ENCODE data around the gene MKS1.

Gene MKS1

DNA sequence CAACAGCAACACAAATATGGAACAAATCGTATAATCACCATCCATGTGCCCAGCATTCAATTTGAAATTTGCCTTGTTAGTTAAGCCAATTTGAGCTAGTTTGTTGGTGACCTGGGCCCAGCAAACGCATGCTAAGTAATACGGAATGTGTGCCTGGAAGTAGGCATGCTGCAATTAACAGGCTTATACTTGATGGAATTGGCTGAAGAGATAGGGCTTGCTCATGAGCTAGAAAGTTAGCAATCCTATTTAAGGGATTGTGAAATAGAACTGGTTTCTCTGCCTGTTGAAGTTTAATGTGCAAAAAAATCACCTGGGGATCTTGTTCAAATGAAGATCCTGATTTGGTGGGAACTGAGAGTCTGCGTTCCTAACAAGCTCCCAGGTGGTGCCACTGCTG lies 10.8 kb upstream of the MKS1 start:
- no peak overlapping the region for H3K4me3 Mint-ChIP-seq
- no peaks in the 10 kb centered on the region for H3K9me3 Mint-ChIP-seq
- no peaks in the 10 kb centered on the region for H3K36me3 Mint-ChIP-seq (ENCODE audit: low read depth)

GRCh38 chr17:58229384-58229783 lies 10.3 kb upstream of the MKS1 start:
- Mint-ChIP-seq H3K27me3 (peaks cover 33% of the 10 kb centered on the region), H3K4me1 (ENCODE audit: low read depth) (peaks cover 13% of the 10 kb centered on the region), H3K36me3 (ENCODE audit: low read depth) (no peaks in the 10 kb centered on the region), H3K4me3 (no peak overlapping the region), H3K27ac (no peak overlapping the region), H3K9me3 (no peaks in the 10 kb centered on the region)

More for the DNA sequence above, 10.8 kb upstream of the MKS1 start:
- peaks cover 38% of the 10 kb centered on the region for H3K27me3 Mint-ChIP-seq
- no peak overlapping the region for H3K27ac Mint-ChIP-seq
- H3K4me1 Mint-ChIP-seq (ENCODE audit: low read depth): peaks cover 10% of the 10 kb centered on the region

DNA sequence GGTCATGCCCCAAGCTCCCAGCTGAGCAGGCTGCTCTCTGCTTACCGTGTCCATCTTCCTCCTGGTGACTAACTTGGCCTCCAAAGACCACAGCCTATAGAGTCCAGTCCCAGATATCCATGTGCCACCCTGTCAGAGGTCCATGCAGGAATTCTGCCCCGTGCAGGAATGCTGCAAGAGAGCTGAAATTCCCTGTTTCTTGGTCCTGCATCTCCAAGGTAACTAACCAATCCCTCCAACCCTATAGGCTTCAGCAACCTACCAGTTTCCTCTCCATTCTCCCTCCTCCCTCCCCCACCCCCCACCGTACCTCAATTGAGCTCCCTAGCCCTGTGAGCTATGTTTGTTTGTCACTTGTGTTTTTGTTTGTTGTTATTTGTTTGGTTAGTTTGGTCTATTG lies 9.6 kb upstream of the MKS1 start:
- Mint-ChIP-seq H3K9me3 (no peaks in the 10 kb centered on the region), H3K4me1 (ENCODE audit: low read depth) (peaks cover 17% of the 10 kb centered on the region), H3K36me3 (ENCODE audit: low read depth) (no peaks in the 10 kb centered on the region), H3K4me3 (no peak overlapping the region), H3K27me3 (peaks cover 31% of the 10 kb centered on the region), H3K27ac (no peak overlapping the region)

- Mint-ChIP-seq H3K4me1 (ENCODE audit: low read depth) (peaks cover 13% of the 10 kb centered on the region), H3K36me3 (ENCODE audit: low read depth) (no peaks in the 10 kb centered on the region), H3K27me3 (peaks cover 35% of the 10 kb centered on the region), H3K4me3 (no peak overlapping the region), H3K9me3 (no peaks in the 10 kb centered on the region), H3K27ac (no peak overlapping the region)
These were observed 8.7 kb upstream of the MKS1 start for GRCh38 chr17:58227733-58228132.

DNA sequence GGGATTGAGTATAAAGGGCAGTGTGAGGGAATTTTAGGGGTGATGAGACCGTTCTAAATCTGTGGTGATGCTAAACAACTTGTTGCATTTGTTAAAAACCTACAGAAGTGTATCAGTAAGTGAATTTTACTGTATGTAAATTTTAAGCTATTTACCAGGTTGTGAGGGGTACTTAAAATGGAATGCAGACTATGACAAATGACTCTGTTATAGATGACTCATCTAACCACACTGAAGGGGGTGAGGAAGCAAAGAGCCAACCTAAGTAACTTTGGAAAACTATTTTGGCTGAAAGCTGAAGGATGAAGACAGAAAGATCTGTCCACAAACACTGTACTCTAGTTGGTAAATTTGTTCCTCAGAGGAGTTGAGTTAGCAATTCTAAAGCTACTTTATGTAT lies 5.3 kb upstream of the MKS1 start:
- H3K4me3 Mint-ChIP-seq: no peak overlapping the region
- H3K36me3 Mint-ChIP-seq (ENCODE audit: low read depth): no peaks in the 10 kb centered on the region
- peaks cover 22% of the 10 kb centered on the region for H3K27me3 Mint-ChIP-seq
- no peak overlapping the region for H3K27ac Mint-ChIP-seq
- H3K4me1 Mint-ChIP-seq (ENCODE audit: low read depth): peaks cover 16% of the 10 kb centered on the region
- H3K9me3 Mint-ChIP-seq: no peaks in the 10 kb centered on the region

GRCh38 chr17:58219789-58220183 lies 731 bp upstream of the MKS1 start:
- H3K4me3 Mint-ChIP-seq: peak overlapping the region; percentile 94
- H3K9me3 Mint-ChIP-seq: no peaks in the 10 kb centered on the region
- peaks cover 29% of the 10 kb centered on the region for H3K4me1 Mint-ChIP-seq (ENCODE audit: low read depth)
- peak overlapping the region; percentile 94 for H3K27ac Mint-ChIP-seq
- H3K27me3 Mint-ChIP-seq: peaks cover 4% of the 10 kb centered on the region
- H3K36me3 Mint-ChIP-seq (ENCODE audit: low read depth): peaks cover 5% of the 10 kb centered on the region

DNA sequence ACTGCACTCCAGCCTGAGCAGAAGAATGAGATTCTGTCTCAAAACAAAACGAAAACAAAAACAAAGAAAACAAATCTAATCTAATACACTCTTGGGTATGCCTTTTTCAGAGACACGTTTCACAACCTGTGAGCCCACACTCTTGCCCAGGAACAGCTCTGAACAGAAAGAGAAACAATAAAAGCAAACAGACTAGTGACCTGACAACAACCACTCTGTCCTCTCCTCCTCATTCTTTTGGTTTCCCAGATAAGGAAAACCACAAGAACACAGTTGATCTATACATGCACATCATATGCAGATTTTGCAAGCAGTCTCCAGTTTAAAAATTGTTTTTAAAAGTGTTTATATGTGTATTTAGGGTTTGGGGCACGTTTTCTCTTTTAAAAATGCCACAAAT lies 1.3 kb downstream of the MKS1 start:
- Mint-ChIP-seq H3K27me3 (no peaks in the 10 kb centered on the region), H3K27ac (peak overlapping the region; percentile 5), H3K4me1 (ENCODE audit: low read depth) (peaks cover 22% of the 10 kb centered on the region), H3K36me3 (ENCODE audit: low read depth) (peaks cover 15% of the 10 kb centered on the region), H3K4me3 (peak overlapping the region; percentile 30), H3K9me3 (no peaks in the 10 kb centered on the region)

- Mint-ChIP-seq H3K9me3 (no peaks in the 10 kb centered on the region), H3K4me1 (ENCODE audit: low read depth) (peaks cover 22% of the 10 kb centered on the region), H3K27me3 (no peaks in the 10 kb centered on the region), H3K36me3 (ENCODE audit: low read depth) (peaks cover 27% of the 10 kb centered on the region), H3K27ac (no peak overlapping the region), H3K4me3 (no peak overlapping the region)
These were observed 3.4 kb downstream of the MKS1 start for GRCh38 chr17:58215685-58216084.

DNA sequence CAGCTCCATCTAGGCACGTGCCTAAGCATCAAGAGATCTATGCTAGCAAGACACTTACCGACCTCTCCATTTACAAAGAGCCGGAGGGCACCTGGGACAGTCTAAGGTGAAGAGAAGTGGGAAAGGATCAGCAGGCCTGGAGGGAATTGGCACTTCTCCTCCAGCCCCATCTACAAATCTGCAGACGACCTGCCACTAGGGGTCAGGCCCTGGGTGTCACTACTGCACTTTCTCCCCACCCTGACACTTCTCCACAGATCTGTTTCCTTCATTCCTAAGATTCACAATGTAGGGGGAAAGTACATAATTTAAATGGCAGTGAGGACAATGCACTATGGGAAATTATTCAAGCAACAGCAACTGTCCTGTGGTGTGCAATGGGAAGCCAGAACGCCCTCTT lies 8.1 kb downstream of the MKS1 start:
- H3K27ac Mint-ChIP-seq: no peak overlapping the region
- peaks cover 43% of the 10 kb centered on the region for H3K36me3 Mint-ChIP-seq (ENCODE audit: low read depth)
- H3K4me1 Mint-ChIP-seq (ENCODE audit: low read depth): no peaks in the 10 kb centered on the region
- H3K9me3 Mint-ChIP-seq: no peaks in the 10 kb centered on the region
- H3K4me3 Mint-ChIP-seq: no peak overlapping the region
- no peaks in the 10 kb centered on the region for H3K27me3 Mint-ChIP-seq

DNA sequence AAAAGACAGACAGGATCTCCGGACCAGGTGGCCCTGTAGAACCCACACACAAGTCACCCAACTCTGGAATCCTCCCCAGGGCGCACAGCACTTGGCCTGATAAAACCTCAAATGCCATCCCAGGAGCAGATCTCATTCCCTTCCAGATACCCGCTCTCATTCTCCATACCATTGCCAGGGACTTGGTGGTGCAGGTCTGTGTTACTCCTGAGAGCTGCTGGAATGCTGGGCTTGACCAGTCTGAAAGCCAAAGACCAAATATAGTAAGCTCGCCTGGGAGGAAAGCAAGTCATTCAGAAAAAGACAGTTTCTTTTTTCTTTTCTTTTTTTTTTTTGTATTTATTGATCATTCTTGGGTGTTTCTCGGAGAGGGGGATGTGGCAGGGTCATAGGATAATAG lies 10.7 kb downstream of the MKS1 start:
- H3K4me3 Mint-ChIP-seq: no peak overlapping the region
- no peaks in the 10 kb centered on the region for H3K9me3 Mint-ChIP-seq
- H3K4me1 Mint-ChIP-seq (ENCODE audit: low read depth): no peaks in the 10 kb centered on the region
- no peak overlapping the region for H3K27ac Mint-ChIP-seq
- peaks cover 34% of the 10 kb centered on the region for H3K36me3 Mint-ChIP-seq (ENCODE audit: low read depth)
- no peaks in the 10 kb centered on the region for H3K27me3 Mint-ChIP-seq

DNA sequence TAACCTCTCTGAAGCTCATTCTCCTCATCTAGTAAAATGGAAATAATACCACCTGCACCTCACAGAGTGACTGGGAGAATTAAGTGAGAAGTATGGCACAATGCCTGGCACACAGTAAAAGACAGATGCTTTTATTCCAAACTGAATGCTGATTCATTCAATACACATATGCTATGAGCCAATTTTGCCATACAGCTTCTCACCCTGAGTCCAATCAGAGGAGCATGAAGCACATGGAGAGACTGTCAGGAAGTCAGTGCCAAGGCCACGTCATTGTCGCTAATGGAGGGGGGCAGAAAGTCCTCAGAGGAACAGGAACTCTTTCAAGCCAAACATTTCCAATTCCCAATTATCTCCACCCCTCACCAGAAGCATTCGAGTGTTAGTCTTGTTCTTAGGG lies 11.6 kb downstream of the MKS1 start:
- Mint-ChIP-seq H3K4me1 (ENCODE audit: low read depth) (no peaks in the 10 kb centered on the region), H3K36me3 (ENCODE audit: low read depth) (peaks cover 28% of the 10 kb centered on the region), H3K4me3 (no peak overlapping the region), H3K27me3 (no peaks in the 10 kb centered on the region), H3K9me3 (no peaks in the 10 kb centered on the region), H3K27ac (no peak overlapping the region)

DNA sequence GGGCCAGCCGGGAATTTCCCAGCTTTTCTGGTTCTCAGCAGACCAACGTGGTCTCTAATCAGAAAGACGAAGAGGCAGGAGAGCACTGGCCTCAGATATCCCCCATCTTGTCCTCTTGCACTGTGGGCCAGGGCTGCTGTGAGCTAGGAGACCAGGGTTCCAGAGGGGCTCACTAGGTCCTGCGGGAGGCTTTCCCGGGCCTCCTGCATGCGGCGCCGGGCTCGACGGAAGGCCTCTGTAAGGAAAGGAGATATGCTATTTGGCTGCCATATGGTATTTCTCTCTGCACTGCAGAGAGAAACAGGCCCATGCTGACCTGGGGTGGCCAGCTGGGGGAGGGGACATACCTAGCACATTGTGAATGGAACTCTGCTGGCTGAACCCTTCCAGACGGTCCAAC lies 13.1 kb downstream of the MKS1 start:
- no peak overlapping the region for H3K4me3 Mint-ChIP-seq
- H3K27ac Mint-ChIP-seq: no peak overlapping the region
- no peaks in the 10 kb centered on the region for H3K27me3 Mint-ChIP-seq
- H3K4me1 Mint-ChIP-seq (ENCODE audit: low read depth): no peaks in the 10 kb centered on the region
- H3K36me3 Mint-ChIP-seq (ENCODE audit: low read depth): peaks cover 18% of the 10 kb centered on the region
- H3K9me3 Mint-ChIP-seq: no peaks in the 10 kb centered on the region

DNA sequence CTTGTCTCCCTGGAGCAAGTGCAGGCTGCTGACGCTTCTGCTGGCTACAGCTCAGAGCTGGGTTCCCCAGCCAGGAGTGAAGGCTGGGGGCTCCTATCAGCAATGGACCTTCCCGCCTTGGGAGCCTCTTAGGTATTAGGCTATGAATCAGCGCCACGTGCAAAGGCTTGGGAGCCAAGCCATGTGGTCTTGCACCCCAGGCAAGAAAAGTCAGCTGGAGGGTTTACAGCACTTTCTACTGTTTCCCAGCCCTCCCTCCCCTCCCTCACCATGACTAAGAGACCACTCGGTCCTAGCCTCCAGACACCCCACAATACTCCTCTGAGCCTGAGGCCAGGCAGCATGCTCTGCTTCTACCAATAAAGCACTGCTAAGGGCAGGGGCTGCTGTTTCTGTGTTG lies 14.3 kb downstream of the MKS1 start:
- Mint-ChIP-seq H3K36me3 (ENCODE audit: low read depth) (peaks cover 9% of the 10 kb centered on the region), H3K4me1 (ENCODE audit: low read depth) (no peaks in the 10 kb centered on the region), H3K27ac (no peak overlapping the region), H3K27me3 (peaks cover 3% of the 10 kb centered on the region), H3K9me3 (no peaks in the 10 kb centered on the region), H3K4me3 (no peak overlapping the region)

DNA sequence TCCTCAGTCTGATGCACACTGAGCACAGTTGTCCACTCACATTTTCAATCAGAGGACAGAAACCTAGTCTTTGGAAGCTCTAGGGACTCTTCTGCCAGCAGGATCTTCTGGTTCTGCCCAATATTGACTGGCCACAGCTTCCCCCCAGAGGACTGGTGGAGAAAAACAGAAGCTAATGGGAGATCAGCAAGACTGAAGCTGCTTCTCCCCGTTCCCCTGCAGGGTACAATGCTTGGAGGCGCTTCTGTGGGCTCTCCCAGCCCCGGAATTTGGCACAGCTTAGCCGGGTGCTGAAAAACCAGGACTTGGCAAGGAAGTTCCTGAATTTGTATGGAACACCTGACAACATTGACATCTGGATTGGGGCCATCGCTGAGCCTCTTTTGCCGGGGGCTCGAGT lies 16.2 kb downstream of the MKS1 start:
- Mint-ChIP-seq H3K4me1 (ENCODE audit: low read depth) (no peaks in the 10 kb centered on the region), H3K36me3 (ENCODE audit: low read depth) (no peaks in the 10 kb centered on the region), H3K4me3 (no peak overlapping the region), H3K9me3 (no peaks in the 10 kb centered on the region), H3K27ac (no peak overlapping the region), H3K27me3 (peaks cover 10% of the 10 kb centered on the region)

- Mint-ChIP-seq H3K36me3 (ENCODE audit: low read depth) (no peaks in the 10 kb centered on the region), H3K27me3 (peaks cover 10% of the 10 kb centered on the region), H3K27ac (no peak overlapping the region), H3K4me3 (no peak overlapping the region), H3K9me3 (no peaks in the 10 kb centered on the region), H3K4me1 (ENCODE audit: low read depth) (no peaks in the 10 kb centered on the region)
These were observed 18.9 kb downstream of the MKS1 start for GRCh38 chr17:58200024-58200633.

GRCh38 chr17:58196610-58197009 lies 22.4 kb downstream of the MKS1 start:
- Mint-ChIP-seq H3K4me1 (ENCODE audit: low read depth) (no peaks in the 10 kb centered on the region), H3K36me3 (ENCODE audit: low read depth) (no peaks in the 10 kb centered on the region)

More at GRCh38 chr17:58196610-58197009, 22.4 kb downstream of the MKS1 start:
- Mint-ChIP-seq H3K9me3 (no peaks in the 10 kb centered on the region), H3K4me3 (no peak overlapping the region), H3K27ac (no peak overlapping the region), H3K27me3 (peaks cover 10% of the 10 kb centered on the region)
